ENCODE results near the gene PCDHGB4.

GRCh38 chr5:141427783-141428426, 40.4 kb downstream of the PCDHGB4 start:
- TF ChIP-seq POLR2A (IDR thresholded peaks at IDR 0.05) (no peak), CTCF (IDR thresholded peaks at IDR 0.05 in 8 of 11, conservative IDR thresholded peaks at IDR 0.05 in 3 of 11) (no peak)
